PC-9 (cell line): ENCODE measurements around the gene ZNF432.

Experiments used
- CTCF ChIP-seq: fragments of 200-600 bp; sonication (generic); conservative IDR thresholded peaks from 2 replicates; pipeline ENCODE4 v1.6.1; 2017; ENCODE audit warnings: mixed run types, antibody characterized with exemption, mild to moderate bottlenecking, moderate library complexity
- EZH2 ChIP-seq: fragments of 200-600 bp; sonication (generic); IDR thresholded peaks from 2 replicates; pipeline ENCODE4 v1.8.0; 2017; ENCODE audit warnings: antibody characterized with exemption, low read depth

- no peak for TF ChIP-seq CTCF
- TF ChIP-seq EZH2: no peak
Measured at GRCh38 chr19:52069653-52070052, 21.0 kb upstream of the ZNF432 start.
